Nephron (organoid): Measurements from ENCODE around the gene PRKAB1.
A peak's percentile ranks its signal among the peaks of the same experiment; 100 is the strongest.

ENCODE experiments used
- H3K27ac Mint-ChIP-seq, 3 experiments: 2 replicates each; pipeline ENCODE4 v1.8.0; 2020; ENCODE audit warnings: mixed read lengths in 3 of 3, mild to moderate bottlenecking in 2 of 3, moderate library complexity in 1 of 3
- H3K27me3 Mint-ChIP-seq: 2 replicates; pipeline ENCODE4 v1.8.0; 2021; ENCODE audit warnings: low read depth, mild to moderate bottlenecking, moderate library complexity, mixed read lengths
- H3K36me3 Mint-ChIP-seq: 2 replicates; pipeline ENCODE4 v1.8.0; 2020; ENCODE audit warnings: low read depth, mixed read lengths
- H3K4me1 Mint-ChIP-seq: 2 replicates; pipeline ENCODE4 v1.8.0; 2020; ENCODE audit warnings: mixed read lengths
- H3K4me3 Mint-ChIP-seq, 3 experiments: 2 replicates each; pipeline ENCODE4 v1.8.0; 2020; ENCODE audit warnings: mild to moderate bottlenecking in 3 of 3, mixed read lengths in 3 of 3, moderate library complexity in 2 of 3
- H3K9me3 Mint-ChIP-seq: 2 replicates; pipeline ENCODE4 v1.8.0; 2020; ENCODE audit warnings: mixed read lengths
- CTCF ChIP-seq, 3 experiments: fragments of 200-600 bp; sonication (generic); IDR thresholded peaks; one replicate each; pipeline ENCODE4 v1.5.0; 2021; ENCODE audit warnings: antibody characterized with exemption in 3 of 3; ENCODE audit not compliant: unreplicated experiment in 3 of 3

The PRKAB1 gene

GRCh38 chr12:119721306-119721705, 53.4 kb downstream of the PRKAB1 start:
- Mint-ChIP-seq H3K4me1 (peaks cover 4% of the 10 kb centered on the region), H3K9me3 (no peaks in the 10 kb centered on the region), H3K36me3 (peaks cover 22% of the 10 kb centered on the region), H3K27me3 (no peaks in the 10 kb centered on the region), H3K27ac (no peak overlapping the region), H3K4me3 (no peak overlapping the region)
- no peak for TF ChIP-seq CTCF (IDR thresholded peaks at IDR 0.05; ENCODE audit: unreplicated experiment in 3 of 3)

GRCh38 chr12:119725523-119725922, 57.6 kb downstream of the PRKAB1 start:
- H3K27me3 Mint-ChIP-seq: no peaks in the 10 kb centered on the region
- no peaks in the 10 kb centered on the region for H3K4me1 Mint-ChIP-seq
- H3K27ac Mint-ChIP-seq: no peak overlapping the region
- H3K4me3 Mint-ChIP-seq: no peak overlapping the region
- H3K36me3 Mint-ChIP-seq: peaks cover 4% of the 10 kb centered on the region
- H3K9me3 Mint-ChIP-seq: no peaks in the 10 kb centered on the region
- TF ChIP-seq CTCF (IDR thresholded peaks at IDR 0.05; ENCODE audit: unreplicated experiment in 3 of 3): no peak

- no peaks in the 10 kb centered on the region for H3K27me3 Mint-ChIP-seq
- TF ChIP-seq CTCF (IDR thresholded peaks at IDR 0.05; ENCODE audit: unreplicated experiment in 3 of 3): no peak
- no peaks in the 10 kb centered on the region for H3K4me1 Mint-ChIP-seq
- no peaks in the 10 kb centered on the region for H3K9me3 Mint-ChIP-seq
- peaks cover 17% of the 10 kb centered on the region for H3K36me3 Mint-ChIP-seq
- H3K4me3 Mint-ChIP-seq: no peak overlapping the region
- peak overlapping the region in 1 of 3 experiments; percentile 31 for H3K27ac Mint-ChIP-seq
These were observed 59.9 kb downstream of the PRKAB1 start for GRCh38 chr12:119727600-119728443.

DNA sequence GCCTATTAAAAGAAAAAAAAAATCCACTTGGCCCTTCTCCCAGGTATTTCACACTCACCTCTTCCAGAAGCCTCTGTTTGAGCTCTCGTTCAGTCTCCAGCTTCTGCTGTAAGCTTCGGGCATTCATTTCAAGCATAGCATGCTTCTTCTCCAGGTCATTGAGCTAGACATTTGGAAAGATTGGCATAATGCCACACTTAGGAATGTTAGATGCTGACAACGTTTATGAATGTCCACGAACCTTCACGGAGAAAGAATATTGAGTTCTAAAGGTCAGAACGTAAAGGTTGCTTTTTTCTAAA, 60.5 kb downstream of the PRKAB1 start:
- peak overlapping the region in 1 of 3 experiments; percentile 31 for H3K27ac Mint-ChIP-seq
- H3K36me3 Mint-ChIP-seq: peaks cover 20% of the 10 kb centered on the region
- no peak overlapping the region for H3K4me3 Mint-ChIP-seq
- no peaks in the 10 kb centered on the region for H3K4me1 Mint-ChIP-seq
- no peaks in the 10 kb centered on the region for H3K27me3 Mint-ChIP-seq
- no peak for TF ChIP-seq CTCF (IDR thresholded peaks at IDR 0.05; ENCODE audit: unreplicated experiment in 3 of 3)
- H3K9me3 Mint-ChIP-seq: no peaks in the 10 kb centered on the region

GRCh38 chr12:119729871-119730270, 61.9 kb downstream of the PRKAB1 start:
- Mint-ChIP-seq H3K4me1 (no peaks in the 10 kb centered on the region), H3K36me3 (peaks cover 29% of the 10 kb centered on the region), H3K4me3 (no peak overlapping the region), H3K27me3 (no peaks in the 10 kb centered on the region), H3K9me3 (no peaks in the 10 kb centered on the region), H3K27ac (no peak overlapping the region)
- no peak for TF ChIP-seq CTCF (IDR thresholded peaks at IDR 0.05; ENCODE audit: unreplicated experiment in 3 of 3)

GRCh38 chr12:119730381-119730780, 62.4 kb downstream of the PRKAB1 start:
- TF ChIP-seq CTCF (IDR thresholded peaks at IDR 0.05; ENCODE audit: unreplicated experiment in 3 of 3): no peak
- no peak overlapping the region for H3K4me3 Mint-ChIP-seq
- peaks cover 29% of the 10 kb centered on the region for H3K36me3 Mint-ChIP-seq
- H3K9me3 Mint-ChIP-seq: no peaks in the 10 kb centered on the region
- H3K27ac Mint-ChIP-seq: no peak overlapping the region
- no peaks in the 10 kb centered on the region for H3K27me3 Mint-ChIP-seq
- H3K4me1 Mint-ChIP-seq: no peaks in the 10 kb centered on the region
